C4-2B (cell line): Measurements from ENCODE around the gene ZNF57.

Experiments
- CTCF ChIP-seq: fragments of 450-650 bp; conservative IDR thresholded peaks from 2 replicates; pipeline ENCODE4 v1.5.1; 2017; ENCODE audit warnings: mild to moderate bottlenecking
- ZFX ChIP-seq: fragments of 450-650 bp; IDR thresholded peaks from 2 replicates; pipeline ENCODE4 v1.6.1; 2017

- TF ChIP-seq CTCF (no peak), ZFX (no peak)
Measured at GRCh38 chr19:2866495-2867024, 34.2 kb upstream of the ZNF57 start.
